Fibroblast of skin of back (primary cell): ENCODE results near the gene SENP6. TPM values are rescaled to one million over a fixed set of nuclear protein-coding genes. Genes with fewer than 3 reads are reported as not detected.
"Not testable (repeated sequence)": the region's sequence is repeated elsewhere in the genome, so short reads cannot be mapped to it uniquely, and the experiment has no call there.

Source experiments
- DNase-seq: peaks from one replicate; pipeline ENCODE4 v3.0.0-alpha.2; 2013
- polyA plus RNA-seq, 2 experiments: library from polyadenylated mRNA; unstranded; fragments of 120-200 nt; gene quantifications; one replicate each; pipeline ENCODE4 v1.2.1, GENCODE V29; 2013; ENCODE audit not compliant: insufficient read length in 2 of 2

The SENP6 gene, protein sequence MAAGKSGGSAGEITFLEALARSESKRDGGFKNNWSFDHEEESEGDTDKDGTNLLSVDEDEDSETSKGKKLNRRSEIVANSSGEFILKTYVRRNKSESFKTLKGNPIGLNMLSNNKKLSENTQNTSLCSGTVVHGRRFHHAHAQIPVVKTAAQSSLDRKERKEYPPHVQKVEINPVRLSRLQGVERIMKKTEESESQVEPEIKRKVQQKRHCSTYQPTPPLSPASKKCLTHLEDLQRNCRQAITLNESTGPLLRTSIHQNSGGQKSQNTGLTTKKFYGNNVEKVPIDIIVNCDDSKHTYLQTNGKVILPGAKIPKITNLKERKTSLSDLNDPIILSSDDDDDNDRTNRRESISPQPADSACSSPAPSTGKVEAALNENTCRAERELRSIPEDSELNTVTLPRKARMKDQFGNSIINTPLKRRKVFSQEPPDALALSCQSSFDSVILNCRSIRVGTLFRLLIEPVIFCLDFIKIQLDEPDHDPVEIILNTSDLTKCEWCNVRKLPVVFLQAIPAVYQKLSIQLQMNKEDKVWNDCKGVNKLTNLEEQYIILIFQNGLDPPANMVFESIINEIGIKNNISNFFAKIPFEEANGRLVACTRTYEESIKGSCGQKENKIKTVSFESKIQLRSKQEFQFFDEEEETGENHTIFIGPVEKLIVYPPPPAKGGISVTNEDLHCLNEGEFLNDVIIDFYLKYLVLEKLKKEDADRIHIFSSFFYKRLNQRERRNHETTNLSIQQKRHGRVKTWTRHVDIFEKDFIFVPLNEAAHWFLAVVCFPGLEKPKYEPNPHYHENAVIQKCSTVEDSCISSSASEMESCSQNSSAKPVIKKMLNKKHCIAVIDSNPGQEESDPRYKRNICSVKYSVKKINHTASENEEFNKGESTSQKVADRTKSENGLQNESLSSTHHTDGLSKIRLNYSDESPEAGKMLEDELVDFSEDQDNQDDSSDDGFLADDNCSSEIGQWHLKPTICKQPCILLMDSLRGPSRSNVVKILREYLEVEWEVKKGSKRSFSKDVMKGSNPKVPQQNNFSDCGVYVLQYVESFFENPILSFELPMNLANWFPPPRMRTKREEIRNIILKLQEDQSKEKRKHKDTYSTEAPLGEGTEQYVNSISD
- 51.1 TPM for polyA plus RNA-seq (2013, experiment 1 of 2; ENCODE audit: insufficient read length)
- polyA plus RNA-seq (2013, experiment 2 of 2; ENCODE audit: insufficient read length) = 61.1 TPM

DNA sequence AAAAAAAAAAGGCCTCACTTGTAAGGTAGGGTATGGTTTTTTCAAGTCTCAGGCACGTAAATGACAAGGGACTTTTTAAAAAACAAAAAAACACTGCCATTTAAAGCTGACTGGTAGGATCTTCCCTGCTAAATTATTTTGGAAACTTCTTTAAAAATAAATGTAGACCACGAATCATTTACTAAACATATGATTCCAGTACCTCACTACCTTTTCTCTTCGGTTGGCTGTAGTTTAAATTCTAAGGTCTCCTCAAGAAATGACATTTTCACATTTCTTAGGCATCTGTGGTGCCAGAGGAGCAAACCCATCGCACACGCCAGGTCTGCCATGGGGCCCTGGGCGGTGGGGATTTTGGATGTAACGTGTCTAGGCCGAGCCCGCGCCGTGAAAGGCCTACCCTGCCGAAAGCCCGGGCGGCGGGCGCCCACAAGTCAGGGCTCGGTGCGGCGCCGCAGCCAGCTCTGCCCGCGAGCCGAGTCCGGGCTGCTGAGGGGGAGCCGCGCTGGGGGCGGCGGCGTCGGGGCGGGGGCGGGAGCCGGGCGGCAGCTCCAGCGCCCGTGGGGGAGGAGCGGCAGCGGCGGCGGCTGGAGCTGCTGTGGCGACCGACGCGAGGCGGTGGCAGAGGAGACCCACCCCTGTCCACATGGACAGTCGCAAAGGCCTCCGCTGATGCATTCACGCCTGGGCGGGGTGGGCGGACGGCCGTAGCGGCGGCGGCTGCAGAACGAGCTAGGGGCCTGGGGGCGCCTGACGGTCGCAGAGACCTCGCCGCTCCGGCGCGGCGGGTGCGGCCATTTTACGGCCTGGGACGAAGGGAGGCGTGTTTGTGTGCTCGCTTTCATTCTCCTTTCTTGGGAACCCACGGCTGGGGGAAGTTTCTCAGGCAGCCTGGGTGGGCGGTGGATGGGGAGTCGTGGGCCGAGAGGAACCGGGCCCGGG, at the start of gene SENP6:
Gene SENP6, plus strand, starts transcription at position 577 of the 942 bp plus-strand sequence. CDS start 645 bp downstream, outside the sequence.
- peak; percentile 90 for DNase-seq

DNA sequence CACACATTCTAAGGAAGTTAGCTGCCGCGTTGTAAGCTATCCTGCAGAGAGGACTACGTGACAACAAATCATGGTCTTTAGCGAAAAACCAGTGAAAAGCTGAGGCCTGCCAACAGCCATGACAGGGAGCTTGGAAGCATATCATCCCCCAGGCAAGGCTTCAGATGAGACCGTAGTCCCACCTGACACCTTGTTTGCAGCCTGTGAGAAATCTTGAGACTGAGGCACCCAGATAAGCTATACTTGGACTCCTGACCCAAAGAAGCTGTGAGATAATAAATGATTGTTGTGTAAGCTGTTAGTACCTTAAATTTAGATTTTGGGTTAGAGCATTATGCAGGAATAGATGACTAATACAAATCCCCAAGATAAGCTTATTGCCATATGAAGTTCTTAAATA, 45.4 kb upstream of the SENP6 start:
- no peak for DNase-seq

DNA sequence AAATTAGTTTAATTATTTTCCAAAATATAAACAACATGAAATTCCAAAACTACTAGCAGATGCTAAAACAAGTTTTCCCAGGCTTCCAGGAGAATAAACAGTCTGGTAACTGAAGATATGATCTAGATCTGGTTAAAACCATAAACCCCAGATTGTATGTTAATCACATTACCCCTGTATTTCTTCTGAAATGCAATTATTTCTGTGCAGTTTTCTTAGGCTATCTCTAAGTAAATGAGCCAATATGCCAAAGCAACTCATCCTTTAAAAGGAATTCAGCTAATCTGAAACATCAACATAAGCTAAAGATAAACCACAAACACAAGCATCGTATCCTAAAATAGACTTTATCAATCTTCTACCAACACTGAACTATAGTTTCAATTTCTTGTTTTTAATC, 44.6 kb upstream of the SENP6 start:
- no peak for DNase-seq

- DNase-seq = peak; percentile 35
Observed at GRCh38 chr6:75563032-75563431, 38.6 kb upstream of the SENP6 start.

DNA sequence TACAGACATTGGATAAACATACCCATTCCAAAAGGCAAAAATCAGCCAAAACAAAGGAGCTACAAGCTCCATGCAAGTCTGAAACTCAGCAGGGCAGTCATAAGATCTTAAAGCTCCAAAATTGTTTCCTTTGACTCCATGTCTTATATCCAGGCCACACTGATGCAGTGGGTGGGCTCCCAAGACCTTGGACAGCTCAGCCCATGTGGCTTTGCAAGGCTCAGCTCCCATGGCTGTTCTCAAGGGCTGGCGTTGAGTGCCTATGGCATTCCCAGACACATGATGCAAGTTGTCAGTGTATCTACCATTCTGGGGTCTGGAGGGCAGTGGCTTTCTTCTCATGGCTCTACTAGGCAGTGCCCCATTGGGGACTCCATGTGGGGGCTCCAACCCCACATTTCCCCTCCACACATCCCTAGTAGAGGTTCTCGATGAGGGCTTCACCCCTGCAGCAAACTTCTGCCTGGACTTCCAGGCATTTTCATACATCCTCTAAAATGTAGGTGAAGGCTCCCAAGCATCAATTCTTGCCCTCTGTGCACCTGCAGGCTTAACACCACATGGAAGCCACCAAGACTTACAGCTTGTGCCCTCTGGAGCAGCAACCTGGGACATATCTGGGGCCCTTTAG, 35.4 kb upstream of the SENP6 start:
- DNase-seq = no peak

- DNase-seq = no peak
Observed at GRCh38 chr6:75568100-75568499, 33.6 kb upstream of the SENP6 start.

GRCh38 chr6:75568965-75569364, 32.7 kb upstream of the SENP6 start:
- no peak for DNase-seq

- DNase-seq = peak; percentile 60
Observed at GRCh38 chr6:75570671-75571070, 31.0 kb upstream of the SENP6 start.

GRCh38 chr6:75572072-75572471, 29.6 kb upstream of the SENP6 start:
- DNase-seq = no peak

DNA sequence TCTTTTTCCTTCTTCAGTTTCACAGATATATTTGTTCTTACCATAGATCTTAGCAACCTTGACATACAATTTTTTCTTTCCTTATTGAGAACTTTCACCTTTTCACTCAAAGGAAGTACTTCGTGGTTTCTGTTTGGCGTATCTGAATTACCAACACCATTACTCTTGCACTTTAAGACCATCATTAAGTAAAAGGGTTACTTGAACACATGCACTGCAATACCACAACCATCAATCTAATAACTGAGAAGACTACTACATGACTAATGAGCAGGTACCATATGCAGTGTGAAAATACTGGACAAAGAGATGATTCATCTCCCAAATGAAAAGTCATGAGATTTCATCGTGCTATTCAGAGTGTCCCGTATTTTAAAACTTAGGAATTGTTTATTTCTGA, 21.7 kb upstream of the SENP6 start:
- no peak for DNase-seq

DNA sequence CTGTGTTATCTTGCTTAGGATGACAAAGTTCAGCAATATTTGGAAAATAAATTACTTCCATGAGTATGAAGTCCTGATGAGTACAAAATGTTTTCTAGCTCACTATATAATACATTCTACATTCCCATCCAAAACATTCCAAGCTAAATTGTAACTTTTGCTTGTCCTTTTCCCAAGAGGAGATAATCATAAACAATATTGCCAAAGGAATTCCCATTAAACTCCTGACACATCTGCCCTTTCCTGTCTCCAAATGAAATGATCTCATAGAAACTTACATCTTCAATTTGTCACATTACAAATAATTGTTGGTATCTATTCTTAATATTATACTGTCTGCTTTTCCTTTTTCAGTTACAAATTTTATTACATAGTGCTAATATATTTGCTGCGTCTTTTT, 20.4 kb upstream of the SENP6 start:
- no peak for DNase-seq

- not testable (repeated sequence) for DNase-seq
Observed at GRCh38 chr6:75584552-75584951, 17.1 kb upstream of the SENP6 start.

GRCh38 chr6:75588948-75589347, 12.7 kb upstream of the SENP6 start:
- no peak for DNase-seq

GRCh38 chr6:75590370-75590769, 11.3 kb upstream of the SENP6 start:
- no peak for DNase-seq

DNA sequence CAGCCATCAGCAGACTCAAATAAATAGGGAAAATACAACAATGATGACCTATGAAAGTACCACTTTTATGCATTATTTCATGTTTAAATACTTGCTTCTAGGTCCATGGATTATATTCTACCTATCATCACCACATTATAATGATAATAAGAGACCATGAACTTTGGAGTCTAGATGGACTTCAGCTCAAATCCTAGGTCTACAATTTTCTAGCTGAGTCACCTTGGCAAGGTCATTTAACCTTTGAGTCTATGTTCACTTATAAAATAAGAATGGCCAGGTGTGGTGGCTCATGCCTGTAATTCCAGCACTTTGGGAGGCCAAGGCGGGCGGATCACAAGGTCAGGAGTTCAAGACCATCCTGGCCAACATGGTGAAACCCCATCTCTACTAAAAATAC, 5.3 kb upstream of the SENP6 start:
- not testable (repeated sequence) for DNase-seq

DNA sequence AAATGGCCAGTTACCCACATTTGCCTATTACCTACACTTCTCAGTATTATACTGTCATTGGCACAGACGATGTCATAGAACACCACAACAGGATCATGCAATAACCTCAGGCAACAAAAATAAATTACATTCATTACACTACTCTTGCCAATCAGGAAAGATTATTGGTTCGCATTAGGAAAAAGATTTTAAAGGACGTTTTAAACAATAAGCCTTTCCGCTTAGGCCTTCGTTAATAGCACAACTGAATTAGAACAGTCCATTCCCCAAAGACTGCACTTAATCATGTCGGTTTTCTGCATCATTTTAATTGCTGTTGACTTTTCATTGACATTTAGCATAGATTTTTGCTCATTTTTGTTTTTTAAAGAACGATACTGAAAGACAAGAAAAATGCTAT, 912 bp upstream of the SENP6 start:
- no peak for DNase-seq

GRCh38 chr6:75602246-75603105, 796 bp downstream of the SENP6 start:
- DNase-seq = peak; percentile 62

DNA sequence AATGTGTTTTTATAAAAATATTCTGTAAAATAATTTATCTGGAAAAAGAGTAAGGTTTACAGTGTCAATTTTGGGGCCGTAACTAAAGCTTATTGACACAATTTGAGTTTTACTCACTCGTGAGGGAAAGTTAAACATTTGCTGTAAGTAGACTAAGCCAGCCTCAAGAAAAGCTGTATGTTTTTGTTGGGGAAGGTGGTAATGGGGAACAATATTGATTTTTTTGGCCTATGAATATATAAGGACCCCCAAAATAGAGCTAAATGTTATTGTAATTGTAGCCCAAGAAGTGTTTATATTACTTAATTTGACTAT, 1.4 kb downstream of the SENP6 start:
- no peak for DNase-seq

GRCh38 chr6:75604294-75604693, 2.6 kb downstream of the SENP6 start:
- no peak for DNase-seq

- DNase-seq = no peak
Observed at GRCh38 chr6:75605635-75606034, 4.0 kb downstream of the SENP6 start.
